ENCODE data around the gene WLS.

DNA sequence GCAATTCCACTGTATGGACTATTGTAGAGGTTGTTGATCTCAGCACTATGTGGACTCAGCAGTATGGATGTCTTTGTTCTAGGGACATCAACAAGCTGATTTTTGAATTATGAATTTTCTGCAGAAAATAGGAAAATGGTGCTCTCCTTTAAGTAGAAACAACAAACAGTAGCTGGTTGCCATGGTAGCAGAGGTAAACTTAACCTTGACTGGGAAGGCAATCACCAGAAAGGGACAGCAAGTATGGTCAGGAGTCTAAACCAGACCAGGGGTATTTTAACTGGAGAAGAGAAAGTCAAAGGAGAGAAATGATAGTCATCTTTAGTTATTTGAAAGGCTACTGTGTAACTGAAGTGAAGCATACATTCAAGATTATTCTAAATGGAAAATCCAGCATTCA, 22.3 kb downstream of the WLS start:
- TF ChIP-seq, protein P1, sequence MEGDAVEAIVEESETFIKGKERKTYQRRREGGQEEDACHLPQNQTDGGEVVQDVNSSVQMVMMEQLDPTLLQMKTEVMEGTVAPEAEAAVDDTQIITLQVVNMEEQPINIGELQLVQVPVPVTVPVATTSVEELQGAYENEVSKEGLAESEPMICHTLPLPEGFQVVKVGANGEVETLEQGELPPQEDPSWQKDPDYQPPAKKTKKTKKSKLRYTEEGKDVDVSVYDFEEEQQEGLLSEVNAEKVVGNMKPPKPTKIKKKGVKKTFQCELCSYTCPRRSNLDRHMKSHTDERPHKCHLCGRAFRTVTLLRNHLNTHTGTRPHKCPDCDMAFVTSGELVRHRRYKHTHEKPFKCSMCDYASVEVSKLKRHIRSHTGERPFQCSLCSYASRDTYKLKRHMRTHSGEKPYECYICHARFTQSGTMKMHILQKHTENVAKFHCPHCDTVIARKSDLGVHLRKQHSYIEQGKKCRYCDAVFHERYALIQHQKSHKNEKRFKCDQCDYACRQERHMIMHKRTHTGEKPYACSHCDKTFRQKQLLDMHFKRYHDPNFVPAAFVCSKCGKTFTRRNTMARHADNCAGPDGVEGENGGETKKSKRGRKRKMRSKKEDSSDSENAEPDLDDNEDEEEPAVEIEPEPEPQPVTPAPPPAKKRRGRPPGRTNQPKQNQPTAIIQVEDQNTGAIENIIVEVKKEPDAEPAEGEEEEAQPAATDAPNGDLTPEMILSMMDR (IDR thresholded peaks at IDR 0.05): no peak
- no peak for TF ChIP-seq ZFX (IDR thresholded peaks at IDR 0.05; ENCODE audit: borderline replicate concordance)

Data from 22Rv1 (cell line).